Osteoblast (primary cell): ENCODE results near the gene KISS1. TPM values are rescaled to one million over a fixed set of nuclear protein-coding genes. Genes with fewer than 3 reads are reported as not detected.

Source experiments
- DNase-seq: peaks from one replicate; pipeline ENCODE4 v3.0.0; 2011; ENCODE audit warnings: low spot score, mixed read lengths; ENCODE audit not compliant: insufficient read length; ENCODE audit errors: missing footprints
- H2AFZ ChIP-seq: 2 replicates; pipeline ENCODE4 v1.6.0; 2011; ENCODE audit warnings: mild to moderate bottlenecking, low read length
- H3K27ac ChIP-seq: 2 replicates; pipeline ENCODE4 v1.5.1; 2011; ENCODE audit warnings: mild to moderate bottlenecking, low read depth, low read length, moderate library complexity
- H3K27me3 ChIP-seq: 2 replicates; pipeline ENCODE4 v1.6.0; 2012; ENCODE audit warnings: mild to moderate bottlenecking, control low read depth, inconsistent platforms, low read length, moderate library complexity; ENCODE audit not compliant: insufficient read depth
- H3K36me3 ChIP-seq: 2 replicates; pipeline ENCODE4 v1.5.1; 2011; ENCODE audit warnings: mild to moderate bottlenecking, low read length, control low read depth, moderate library complexity; ENCODE audit not compliant: insufficient read depth
- H3K4me1 ChIP-seq: 2 replicates; pipeline ENCODE4 v1.5.1; 2011; ENCODE audit warnings: mild to moderate bottlenecking, low read length, control low read depth, moderate library complexity; ENCODE audit not compliant: insufficient read depth
- H3K4me2 ChIP-seq: 2 replicates; pipeline ENCODE4 v1.6.0; 2011; ENCODE audit warnings: mild to moderate bottlenecking, low read length; ENCODE audit not compliant: insufficient read depth
- H3K4me3 ChIP-seq: fragments of 200-600 bp; sonication (generic); 3 replicates; pipeline ENCODE4 v1.5.1; 2012; ENCODE audit warnings: mild to moderate bottlenecking, low read length, inconsistent platforms; ENCODE audit not compliant: insufficient read depth
- H3K79me2 ChIP-seq: 2 replicates; pipeline ENCODE4 v1.6.0; 2012; ENCODE audit warnings: mild to moderate bottlenecking, low read length, control low read depth, inconsistent platforms; ENCODE audit not compliant: insufficient read depth
- H3K9me3 ChIP-seq: 2 replicates; pipeline ENCODE4 v1.5.1; 2011; ENCODE audit warnings: low read depth, low read length, control low read depth
- H4K20me1 ChIP-seq: 2 replicates; pipeline ENCODE4 v1.6.0; 2012; ENCODE audit warnings: mild to moderate bottlenecking, low read length, control low read depth; ENCODE audit not compliant: insufficient read depth
- CTCF ChIP-seq: IDR thresholded peaks from 2 replicates; pipeline ENCODE4 v1.5.1; 2011; ENCODE audit warnings: mild to moderate bottlenecking, low read depth, low read length, moderate library complexity; ENCODE audit errors: extremely low read depth
- total RNA-seq: library from RNA; depleted of rRNA; stranded (reverse); fragments of >200 nt; gene quantifications from 2 replicates; pipeline ENCODE4 v1.2.3, GENCODE V29; 2012

Gene KISS1
- total RNA-seq, 1 donor: not detected

- peaks cover 21% of the 10 kb centered on the region for H3K27me3 ChIP-seq
- H3K36me3 ChIP-seq: no peaks in the 10 kb centered on the region
- peak; percentile 45 for DNase-seq
- H3K4me1 ChIP-seq: no peaks in the 10 kb centered on the region
- H3K79me2 ChIP-seq: no peaks in the 10 kb centered on the region
- H3K4me3 ChIP-seq: no peak overlapping the region
- no peaks in the 10 kb centered on the region for H4K20me1 ChIP-seq
- no peak for TF ChIP-seq CTCF
- no peak overlapping the region for H3K4me2 ChIP-seq
- H3K27ac ChIP-seq: no peak overlapping the region
- no peak overlapping the region for H2AFZ ChIP-seq
- H3K9me3 ChIP-seq: no peaks in the 10 kb centered on the region
These were observed 51.2 kb downstream of the KISS1 start for GRCh38 chr1:204145033-204145504.

GRCh38 chr1:204143276-204144041 is 52.8 kb downstream of the KISS1 start:
- no peaks in the 10 kb centered on the region for H3K36me3 ChIP-seq
- H4K20me1 ChIP-seq: no peaks in the 10 kb centered on the region
- peaks cover 29% of the 10 kb centered on the region for H3K27me3 ChIP-seq
- TF ChIP-seq CTCF: no peak
- H2AFZ ChIP-seq: no peak overlapping the region
- no peaks in the 10 kb centered on the region for H3K9me3 ChIP-seq
- H3K79me2 ChIP-seq: no peaks in the 10 kb centered on the region
- H3K4me1 ChIP-seq: no peaks in the 10 kb centered on the region
- H3K27ac ChIP-seq: no peak overlapping the region
- no peak overlapping the region for H3K4me2 ChIP-seq
- DNase-seq: peak; percentile 8
- H3K4me3 ChIP-seq: no peak overlapping the region

- Histone ChIP-seq H3K27ac (no peak overlapping the region), H3K9me3 (no peaks in the 10 kb centered on the region), H4K20me1 (no peaks in the 10 kb centered on the region), H3K36me3 (no peaks in the 10 kb centered on the region), H3K27me3 (peaks cover 29% of the 10 kb centered on the region), H3K4me3 (no peak overlapping the region), H2AFZ (no peak overlapping the region), H3K4me1 (no peaks in the 10 kb centered on the region), H3K79me2 (no peaks in the 10 kb centered on the region), H3K4me2 (no peak overlapping the region)
- no peak for TF ChIP-seq CTCF
- peak; percentile 35 for DNase-seq
These were observed 54.0 kb downstream of the KISS1 start for GRCh38 chr1:204142032-204142974.

DNA sequence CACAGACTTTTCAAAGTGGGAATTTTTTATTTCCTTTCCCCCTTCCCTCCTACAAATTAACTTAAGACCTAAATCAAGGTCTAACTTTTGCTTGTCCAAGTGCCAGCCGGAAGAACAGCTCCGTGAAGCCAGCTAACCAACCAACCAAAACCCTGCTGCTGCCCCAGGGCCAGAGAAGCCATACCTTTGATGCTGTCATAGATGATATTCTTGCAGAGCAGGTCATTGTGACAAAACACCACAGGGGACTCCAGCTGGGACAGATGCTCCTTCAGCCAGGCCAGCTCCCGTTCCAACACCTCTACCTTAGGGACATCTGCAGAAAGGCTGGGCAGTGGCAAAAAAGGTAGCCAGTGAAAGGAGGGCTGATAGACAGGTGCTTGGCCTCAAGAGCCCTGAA is 55.2 kb downstream of the KISS1 start:
- DNase-seq: no peak
- H4K20me1 ChIP-seq: no peaks in the 10 kb centered on the region
- H3K27ac ChIP-seq: no peak overlapping the region
- H3K27me3 ChIP-seq: peaks cover 29% of the 10 kb centered on the region
- H3K9me3 ChIP-seq: no peaks in the 10 kb centered on the region
- H2AFZ ChIP-seq: no peak overlapping the region
- no peak overlapping the region for H3K4me2 ChIP-seq
- H3K4me3 ChIP-seq: no peak overlapping the region
- no peak for TF ChIP-seq CTCF
- no peaks in the 10 kb centered on the region for H3K36me3 ChIP-seq
- H3K79me2 ChIP-seq: no peaks in the 10 kb centered on the region
- H3K4me1 ChIP-seq: no peaks in the 10 kb centered on the region
